Natural killer cell (primary cell): ENCODE measurements around the gene NR0B2. TPM values are rescaled to one million over a fixed set of nuclear protein-coding genes. Genes with fewer than 3 reads are reported as not detected.

ENCODE experiments used
- ATAC-seq, 3 donors: fragments of 150-1000 bp in 2 of 3; fragments of 200-7000 bp in 1 of 3; cut with Tn5 transposase; 1 replicate in 1 of 3; 2 replicates in 2 of 3; pipeline ENCODE4 v1.10.0; 2021; ENCODE audit warnings: mild to moderate bottlenecking in 2 of 3, moderate library complexity in 2 of 3
- DNase-seq, 2 donors: peaks; one replicate each; pipeline versions ENCODE4 v3.0.0 to v3.0.0-alpha.2; 2013 to 2021; ENCODE audit warnings: mixed read lengths in 1 of 2
- H3K27ac ChIP-seq: one replicate; pipeline ENCODE4 v1.5.1; 2013; ENCODE audit warnings: mild to moderate bottlenecking, low read length
- H3K27me3 ChIP-seq: one replicate; pipeline ENCODE4 v1.6.1; 2013; ENCODE audit warnings: low read length; ENCODE audit not compliant: control insufficient read depth, insufficient read depth
- H3K36me3 ChIP-seq: one replicate; pipeline ENCODE4 v1.6.1; 2013; ENCODE audit warnings: low read length; ENCODE audit not compliant: control insufficient read depth, insufficient read depth
- H3K4me1 ChIP-seq: one replicate; pipeline ENCODE4 v1.6.1; 2013; ENCODE audit warnings: low read length; ENCODE audit not compliant: control insufficient read depth, insufficient read depth
- H3K4me3 ChIP-seq: one replicate; pipeline ENCODE4 v1.5.1; 2013; ENCODE audit warnings: low read length
- H3K9me3 ChIP-seq: one replicate; pipeline ENCODE4 v1.6.1; 2013; ENCODE audit warnings: low read length; ENCODE audit not compliant: control insufficient read depth, insufficient read depth
- H3K27ac Mint-ChIP-seq, 2 donors: one replicate each; pipeline ENCODE4 v1.8.0; 2022; ENCODE audit warnings: mild to moderate bottlenecking in 2 of 2, mixed read lengths in 2 of 2, moderate library complexity in 1 of 2
- H3K27me3 Mint-ChIP-seq, 2 donors: one replicate each; pipeline ENCODE4 v1.8.0; 2022; ENCODE audit warnings: low read depth in 2 of 2, mixed read lengths in 2 of 2
- H3K36me3 Mint-ChIP-seq: one replicate; pipeline ENCODE4 v1.8.0; 2022; ENCODE audit warnings: mixed read lengths
- H3K4me1 Mint-ChIP-seq, 2 donors: one replicate each; pipeline ENCODE4 v1.8.0; 2022; ENCODE audit warnings: mixed read lengths in 2 of 2
- H3K4me3 Mint-ChIP-seq: one replicate; pipeline ENCODE4 v1.8.0; 2022; ENCODE audit warnings: mild to moderate bottlenecking, moderate library complexity, mixed read lengths
- H3K9me3 Mint-ChIP-seq, 2 donors: one replicate each; pipeline ENCODE4 v1.8.0; 2022; ENCODE audit warnings: mixed read lengths in 2 of 2
- CTCF ChIP-seq: fragments of 200-600 bp; IDR thresholded peaks from one replicate; pipeline ENCODE4 v1.8.0; 2022; ENCODE audit warnings: antibody characterized with exemption
- WGBS: methylation state at CpG from one replicate; pipeline ENCODE4 v1.1.7; 2013; ENCODE audit warnings: missing lambda C conversion rate; ENCODE audit not compliant: insufficient coverage; 5-methylcytosine and 5-hydroxymethylcytosine counted together
- intact Hi-C: fragments of 100-400 bp; cut with micrococcal nuclease; formaldehyde crosslinking; loops from one replicate; pipeline ENCODE4 v1.14.2; 2022
- total RNA-seq, 4 donors: library from RNA; stranded (reverse); fragments of 120-200 nt in 1 of 4; gene quantifications; one replicate each; pipeline versions ENCODE4 v1.2.3 to v1.2.4, GENCODE V29; 2013 to 2022

The NR0B2 gene
- total RNA-seq, 3 donors from 2014 or later (not counting 1 experiment from before 2014, with no cell fraction given) = not detected

DNA sequence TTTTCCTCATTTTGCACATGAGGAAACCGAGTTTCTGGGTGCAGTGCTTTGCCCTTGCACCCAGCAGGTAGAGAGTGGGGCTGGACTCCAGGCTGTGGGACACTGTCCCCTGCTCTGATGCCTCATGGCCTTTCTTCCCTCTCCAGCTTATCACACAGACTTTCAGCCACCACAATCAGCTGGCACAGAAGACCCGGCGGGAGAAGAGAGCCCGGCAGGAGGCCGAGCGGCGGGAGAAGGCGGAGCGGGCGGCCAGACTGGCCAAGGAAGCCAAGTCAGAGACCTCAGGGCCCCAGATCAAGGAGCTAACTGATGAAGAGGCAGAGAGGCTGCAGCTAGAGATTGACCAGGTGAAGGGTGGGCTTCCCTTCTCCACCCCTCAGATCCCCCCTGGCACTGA lies 27.5 kb upstream of the NR0B2 start:
- H3K27me3 ChIP-seq = no peaks in the 10 kb centered on the region
- H3K4me1 Mint-ChIP-seq = peaks cover 6 to 7% of the 10 kb centered on the region in 2 donors
- WGBS = 99% methylated on average over 10 of the region's 10 CpGs

DNA sequence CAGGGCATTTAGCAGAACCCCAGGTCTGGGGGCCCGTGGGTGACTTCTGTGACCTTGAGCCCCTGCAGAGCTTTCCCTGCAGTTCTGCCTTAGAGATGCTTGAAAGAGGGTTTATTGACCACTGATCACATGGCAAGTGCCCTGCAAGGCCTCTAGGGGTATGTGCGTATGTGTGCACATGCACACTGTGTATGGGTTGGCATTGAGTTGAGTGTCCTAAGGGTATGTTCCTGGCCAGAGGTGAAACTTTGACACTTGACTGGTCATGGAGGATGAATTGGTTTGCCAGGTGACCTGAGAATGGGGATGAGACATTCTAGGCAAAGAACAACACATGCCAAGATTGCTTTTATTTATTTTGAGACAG lies 24.9 kb upstream of the NR0B2 start:
- no peaks in the 10 kb centered on the region for H3K36me3 Mint-ChIP-seq
- no peak overlapping the region for H3K4me3 Mint-ChIP-seq
- no peaks in the 10 kb centered on the region for H3K9me3 Mint-ChIP-seq
- ATAC-seq (no peak), DNase-seq (no peak)
- H3K27me3 Mint-ChIP-seq = no peaks in the 10 kb centered on the region
- H3K4me1 Mint-ChIP-seq = peaks cover 6 to 7% of the 10 kb centered on the region in 2 donors
- H3K4me1 ChIP-seq = no peaks in the 10 kb centered on the region
- H3K27me3 ChIP-seq = no peaks in the 10 kb centered on the region
- H3K27ac ChIP-seq = no peak overlapping the region
- no peak overlapping the region for H3K4me3 ChIP-seq
- intact Hi-C loops = no loop called here
- H3K27ac Mint-ChIP-seq = no peak overlapping the region
- TF ChIP-seq CTCF = no peak
- peaks cover 37% of the 10 kb centered on the region for H3K36me3 ChIP-seq
- H3K9me3 ChIP-seq = no peaks in the 10 kb centered on the region
- WGBS = 95% methylated on average over 2 of the region's 2 CpGs

More for the DNA sequence above, 27.5 kb upstream of the NR0B2 start:
- DNase-seq = no peak
- no peak for TF ChIP-seq CTCF
- H3K4me3 Mint-ChIP-seq = no peak overlapping the region
- no peaks in the 10 kb centered on the region for H3K9me3 Mint-ChIP-seq
- Histone ChIP-seq H3K4me1 (no peaks in the 10 kb centered on the region), H3K9me3 (no peaks in the 10 kb centered on the region), H3K36me3 (peaks cover 52% of the 10 kb centered on the region), H3K27ac (no peak overlapping the region), H3K4me3 (no peak overlapping the region)
- H3K27ac Mint-ChIP-seq = no peak overlapping the region
- ATAC-seq = no peak
- H3K36me3 Mint-ChIP-seq = no peaks in the 10 kb centered on the region
- no peaks in the 10 kb centered on the region for H3K27me3 Mint-ChIP-seq
- intact Hi-C loops = no loop called here

DNA sequence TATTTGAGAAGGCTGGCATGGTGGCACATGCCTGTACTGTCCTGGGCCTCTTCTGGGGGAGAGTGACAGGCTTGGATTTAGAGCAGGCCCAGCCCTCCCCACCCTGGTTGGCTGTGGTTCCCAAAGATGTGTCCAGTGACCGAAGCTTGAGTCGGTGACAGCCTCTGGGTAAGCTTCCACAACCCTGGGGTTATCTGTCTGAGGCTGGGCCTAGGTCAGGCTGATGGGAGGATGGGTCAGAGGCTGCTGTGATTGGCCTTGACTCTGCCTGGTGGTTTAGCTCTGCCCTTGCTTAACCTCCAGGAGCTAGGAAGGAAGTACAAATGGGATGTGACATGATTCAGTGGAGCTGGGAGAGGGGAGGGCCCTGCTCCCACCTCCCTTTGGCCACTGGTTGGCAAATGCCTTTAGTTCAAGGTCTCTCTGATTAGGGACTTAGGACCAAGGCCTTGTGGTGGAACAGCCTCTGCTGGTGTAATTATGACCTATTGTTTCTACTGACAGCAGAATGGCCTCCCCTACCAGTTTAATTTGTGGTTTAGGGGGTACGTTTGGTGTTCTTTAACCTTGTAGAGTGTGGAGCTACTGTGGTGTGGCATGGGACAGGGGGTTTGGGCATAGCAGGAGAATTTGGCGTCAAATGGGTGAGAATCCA lies 24.4 kb upstream of the NR0B2 start:
- Mint-ChIP-seq H3K27ac (no peak overlapping the region), H3K4me3 (no peak overlapping the region), H3K4me1 (peaks cover 6 to 7% of the 10 kb centered on the region in 2 donors), H3K9me3 (no peaks in the 10 kb centered on the region), H3K27me3 (no peaks in the 10 kb centered on the region), H3K36me3 (no peaks in the 10 kb centered on the region)
- intact Hi-C loops = no loop called here
- Histone ChIP-seq H3K4me3 (no peak overlapping the region), H3K27me3 (no peaks in the 10 kb centered on the region), H3K36me3 (peaks cover 32% of the 10 kb centered on the region), H3K9me3 (no peaks in the 10 kb centered on the region), H3K4me1 (no peaks in the 10 kb centered on the region), H3K27ac (no peak overlapping the region)
- 92% methylated on average over 4 of the region's 4 CpGs for WGBS
- no peak for DNase-seq
- no peak for ATAC-seq
- no peak for TF ChIP-seq CTCF

GRCh38 chr1:26936823-26937222 lies 23.0 kb upstream of the NR0B2 start:
- no peaks in the 10 kb centered on the region for H3K27me3 Mint-ChIP-seq
- peaks cover 6 to 12% of the 10 kb centered on the region in 2 donors for H3K4me1 Mint-ChIP-seq
- no peaks in the 10 kb centered on the region for H3K36me3 Mint-ChIP-seq
- intact Hi-C loops = no loop called here
- no peak for ATAC-seq
- no peak for DNase-seq
- H3K4me3 Mint-ChIP-seq = no peak overlapping the region
- no peaks in the 10 kb centered on the region for H3K27me3 ChIP-seq
- H3K4me1 ChIP-seq = no peaks in the 10 kb centered on the region
- no peak overlapping the region for H3K27ac ChIP-seq
- no peak overlapping the region for H3K4me3 ChIP-seq
- WGBS = 82% methylated on average over 4 of the region's 6 CpGs
- no peaks in the 10 kb centered on the region for H3K9me3 Mint-ChIP-seq
- no peak for TF ChIP-seq CTCF
- H3K9me3 ChIP-seq = no peaks in the 10 kb centered on the region
- H3K36me3 ChIP-seq = peaks cover 22% of the 10 kb centered on the region
- no peak overlapping the region for H3K27ac Mint-ChIP-seq
